HG03565 (cell line): ENCODE measurements around the gene YWHAQ.

Experiments
- ATAC-seq: cut with Tn5 transposase; IDR thresholded peaks from one replicate; pipeline ENCODE4 v1.9.1; 2021; ENCODE audit warnings: mild to moderate bottlenecking, moderate library complexity; ENCODE audit not compliant: unreplicated experiment

The YWHAQ gene

DNA sequence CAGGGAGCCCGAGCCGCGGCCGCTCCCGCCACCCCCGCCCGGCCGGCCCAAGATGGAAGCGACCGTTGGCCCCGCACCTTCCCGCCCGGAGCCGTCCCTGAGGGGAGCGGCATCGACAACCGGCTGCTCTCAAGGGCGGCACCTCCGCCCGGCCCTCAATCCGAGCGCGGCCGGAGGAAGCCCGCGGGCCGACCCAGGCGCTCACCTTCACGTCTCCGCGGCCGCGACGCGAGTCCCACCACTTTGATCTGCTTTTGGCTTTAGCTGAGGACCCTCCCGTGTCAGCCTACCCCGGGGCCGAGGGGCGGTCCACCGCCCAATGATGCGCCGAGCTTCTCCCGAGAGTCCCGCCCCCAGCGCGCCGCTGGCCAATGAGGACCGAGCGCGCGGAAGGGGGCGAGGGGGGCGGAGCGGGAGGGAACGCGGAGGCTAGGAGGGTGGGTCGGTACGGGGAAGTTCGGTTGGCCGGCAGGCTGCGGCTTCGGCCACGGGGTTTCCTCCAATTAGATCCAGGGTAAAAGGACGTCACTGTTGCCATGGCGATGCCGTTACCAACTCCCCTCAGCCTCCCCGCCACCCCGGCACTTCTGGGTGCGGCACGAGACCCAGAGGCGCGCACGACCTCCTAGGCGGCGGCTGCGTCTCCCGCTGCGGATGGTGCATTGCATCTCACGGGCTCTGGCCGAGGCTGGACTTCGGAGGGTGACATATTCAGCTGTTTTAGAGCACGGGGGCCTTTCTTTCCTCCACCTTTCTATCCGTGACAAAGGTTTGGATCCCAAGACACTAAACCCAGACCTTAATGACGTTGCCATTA, at the start of gene YWHAQ:
YWHAQ (minus strand) TSS at position 262 of the 817 bp plus-strand sequence. CDS start 545 bp downstream, outside the sequence.
- ATAC-seq, result peak; percentile 86

- no peak for ATAC-seq
Observed at GRCh38 chr2:9680082-9680481, 49.3 kb upstream of the YWHAQ start.

DNA sequence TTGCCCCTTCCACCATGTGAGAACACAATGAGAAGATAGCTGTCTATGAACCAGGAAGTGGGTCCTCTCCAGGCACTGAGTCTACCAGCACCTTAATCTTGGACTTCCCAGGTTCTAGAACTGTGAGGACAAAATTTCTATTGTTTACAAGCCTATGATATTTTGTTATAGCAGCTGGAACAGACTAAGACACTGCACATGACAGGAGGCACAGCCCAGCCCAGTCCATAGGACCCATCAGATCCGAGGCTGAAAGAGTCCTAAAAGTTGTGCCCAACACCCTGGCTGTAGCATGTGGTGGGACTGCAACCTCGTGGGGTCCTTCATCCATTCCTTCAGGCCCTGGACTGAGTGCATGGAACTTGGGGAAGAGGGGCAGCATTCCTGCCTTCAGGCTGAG, 48.4 kb upstream of the YWHAQ start:
- ATAC-seq, result no peak

DNA sequence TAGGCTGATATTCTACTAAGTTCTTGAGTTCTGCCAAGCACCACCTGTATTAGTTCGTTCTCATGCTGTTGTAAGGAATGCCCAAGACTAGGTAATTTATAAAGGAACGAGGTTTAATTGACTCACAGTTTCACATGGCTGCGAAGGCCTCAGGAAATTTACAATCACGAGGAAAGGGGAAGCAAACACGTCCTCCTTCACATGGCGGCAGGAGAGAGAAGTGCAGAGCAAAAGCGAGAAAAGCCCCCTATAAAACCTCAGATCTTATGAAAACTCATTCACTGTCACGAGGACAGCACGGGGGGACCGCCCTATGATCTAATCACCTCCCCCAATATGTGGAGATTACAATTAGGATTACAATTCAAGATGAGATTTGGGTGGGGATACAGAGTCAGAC, 47.7 kb upstream of the YWHAQ start:
- no peak for ATAC-seq

DNA sequence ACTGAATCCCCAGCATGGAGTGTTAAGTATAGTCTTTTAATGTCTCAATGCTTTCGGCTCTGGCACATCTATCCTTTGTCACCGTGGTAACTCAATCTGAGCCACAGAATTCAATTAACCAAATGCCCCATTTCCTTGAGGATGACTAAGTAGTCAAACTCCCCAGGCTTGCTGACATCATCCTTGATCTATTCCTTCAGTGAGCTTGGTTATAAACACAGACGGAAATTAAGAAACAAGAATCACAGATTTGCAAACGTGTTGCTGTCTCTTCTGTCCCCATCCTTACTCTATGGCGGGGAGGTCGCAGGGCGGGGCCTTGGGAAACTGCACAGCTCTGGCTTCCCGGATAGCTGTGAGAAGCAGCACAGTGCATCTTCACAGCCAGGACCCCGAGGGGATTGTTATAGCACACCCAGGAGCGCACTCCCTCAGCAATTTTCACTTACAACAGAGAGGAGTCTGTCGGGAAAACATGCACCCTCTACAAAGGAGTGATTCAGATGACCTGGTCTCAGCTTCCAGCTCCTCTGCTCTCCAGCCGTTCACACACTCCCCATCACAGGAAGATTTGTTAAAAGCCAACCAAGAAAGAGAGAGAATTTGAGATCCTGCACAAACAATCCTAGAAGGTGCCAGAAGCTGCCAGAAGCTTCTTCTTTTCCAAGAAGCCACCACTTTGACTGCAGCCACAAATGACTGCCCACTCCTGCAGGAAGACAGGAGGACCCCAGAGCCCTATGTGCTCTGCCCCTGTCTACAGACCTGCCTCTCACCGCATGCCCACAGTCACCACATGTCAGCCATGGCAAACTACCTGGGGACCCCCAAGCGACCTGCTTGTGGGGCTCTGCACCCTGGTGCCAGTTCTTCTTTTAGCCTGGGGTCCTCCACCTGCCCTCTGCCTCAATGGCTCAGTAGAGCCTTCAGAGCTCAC, 44.9 kb upstream of the YWHAQ start:
- ATAC-seq, result no peak

DNA sequence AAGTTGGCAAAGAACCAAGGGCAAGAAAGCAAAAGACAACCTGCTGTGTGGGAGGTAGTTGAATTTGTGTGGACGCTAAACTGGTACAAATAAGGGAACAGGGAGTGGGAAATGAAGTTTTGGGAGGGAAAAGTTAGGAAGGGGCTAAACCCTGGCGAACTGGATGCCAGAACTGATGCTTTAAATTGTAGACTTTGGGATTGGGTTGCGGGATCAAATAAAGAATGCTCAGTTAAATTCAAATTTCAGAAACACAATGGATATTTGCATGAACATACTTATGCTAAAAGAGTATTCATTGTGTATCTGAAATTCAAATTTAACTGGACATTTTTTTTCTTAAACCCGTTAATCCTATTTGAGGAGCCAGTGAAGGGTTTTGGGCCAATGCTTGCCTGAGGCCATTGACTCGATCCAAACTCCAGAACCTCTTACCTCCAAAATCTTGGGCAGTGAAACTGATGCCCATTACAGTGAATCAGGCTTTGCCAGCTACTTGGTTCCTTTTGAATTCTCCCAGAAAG, 44.2 kb upstream of the YWHAQ start:
- ATAC-seq, result no peak

- ATAC-seq, result no peak
Observed at GRCh38 chr2:9673914-9674481, 43.2 kb upstream of the YWHAQ start.

- no peak for ATAC-seq
Observed at GRCh38 chr2:9668687-9669345, 38.0 kb upstream of the YWHAQ start.

DNA sequence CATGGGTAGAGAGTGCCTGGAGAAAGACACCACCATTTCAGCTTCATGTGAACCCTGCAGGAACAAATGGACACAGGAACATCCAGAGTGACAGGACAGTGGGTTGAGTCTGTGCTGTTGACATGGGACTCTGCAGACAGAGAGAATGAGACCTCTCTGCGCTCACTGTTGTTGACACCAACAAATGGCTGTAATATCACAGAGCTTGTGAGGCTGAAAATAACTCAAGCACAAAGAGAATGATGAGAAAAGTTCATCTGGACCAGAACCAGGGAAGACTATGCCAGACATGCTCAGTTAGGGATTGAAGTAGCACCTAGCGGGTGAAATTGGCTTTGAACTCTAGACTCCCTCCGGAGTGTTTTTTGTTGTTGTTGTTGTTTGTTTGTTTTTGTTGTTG, 37.0 kb upstream of the YWHAQ start:
- no peak for ATAC-seq

DNA sequence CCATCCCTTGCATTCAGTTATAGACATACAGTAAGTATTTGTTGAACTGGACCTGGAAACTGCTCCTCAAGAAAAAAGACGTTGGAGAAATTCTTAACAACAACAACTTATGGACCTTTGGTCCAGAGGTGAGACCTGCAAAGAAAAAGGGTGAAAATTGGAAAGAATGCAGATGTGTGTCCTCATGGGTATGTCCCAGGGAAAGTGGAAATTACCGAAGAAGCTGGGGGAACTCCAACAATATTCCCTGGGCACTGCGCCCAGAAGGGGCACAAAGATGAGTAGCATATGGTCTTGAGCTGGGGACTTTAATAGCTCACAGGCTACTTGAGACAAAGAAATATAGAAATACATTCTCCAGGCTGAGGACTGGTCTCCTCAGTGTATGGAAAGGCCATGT, 35.5 kb upstream of the YWHAQ start:
- no peak for ATAC-seq

GRCh38 chr2:9665898-9666297, 35.1 kb upstream of the YWHAQ start:
- no peak for ATAC-seq

DNA sequence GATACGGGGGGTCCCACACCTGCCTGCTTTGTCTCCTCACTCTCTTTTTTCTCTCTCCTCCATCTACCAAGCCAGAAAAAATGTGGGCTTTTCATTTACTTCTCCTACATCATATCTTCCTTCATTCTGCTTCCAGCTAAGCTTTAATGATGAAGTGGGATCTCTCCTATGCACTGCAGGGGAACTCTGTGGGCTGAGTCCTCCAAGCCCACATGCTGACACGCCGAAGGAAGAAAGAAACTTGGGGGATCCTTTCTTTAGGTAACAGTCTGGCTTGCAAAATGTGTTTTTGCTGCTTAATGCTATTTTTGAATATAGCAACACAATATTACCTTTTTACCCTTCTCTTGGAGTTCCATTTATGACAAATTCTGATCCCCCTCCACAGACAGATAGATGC, 33.6 kb upstream of the YWHAQ start:
- ATAC-seq, result no peak

DNA sequence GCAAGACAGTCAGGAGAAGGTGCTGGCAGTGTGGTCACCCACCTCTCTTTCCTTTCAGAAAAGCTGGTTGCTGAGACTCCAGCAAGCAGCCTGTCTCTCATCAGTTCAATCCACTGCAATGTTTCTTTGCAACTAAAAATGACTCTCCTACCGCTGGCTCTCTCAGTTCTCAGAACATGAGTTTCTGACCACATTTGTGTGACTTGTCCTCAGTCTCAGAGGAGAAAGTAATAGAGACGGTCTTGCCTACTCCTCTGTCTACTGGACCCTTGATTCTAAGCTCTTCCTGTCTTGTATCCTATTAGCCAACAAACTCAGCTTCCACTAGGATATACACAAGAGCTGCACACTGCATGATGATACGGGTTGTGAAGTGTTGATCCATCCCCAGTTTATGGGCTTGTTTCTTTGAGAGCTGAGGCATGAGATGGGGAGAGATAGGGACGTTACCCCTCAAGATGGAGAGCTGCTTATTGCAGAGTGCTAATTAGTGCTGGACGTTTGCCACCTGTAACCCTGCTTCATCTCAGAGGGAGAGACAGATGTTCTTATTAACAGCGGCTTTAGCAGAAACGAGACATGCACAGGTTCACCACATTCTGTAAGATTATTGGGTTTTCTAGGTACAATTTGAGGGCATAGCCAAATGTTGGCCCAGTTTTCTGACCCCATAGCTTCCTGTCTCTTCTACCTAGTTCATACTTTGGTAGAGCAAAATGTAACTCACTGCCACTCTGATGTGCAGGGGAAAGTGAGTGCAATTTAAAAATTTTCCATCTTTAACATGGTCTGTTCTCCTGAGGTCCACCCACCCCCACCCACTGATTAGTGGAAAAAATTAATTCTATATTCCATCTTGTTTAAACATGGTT, 32.4 kb upstream of the YWHAQ start:
- ATAC-seq, result peak; percentile 72

DNA sequence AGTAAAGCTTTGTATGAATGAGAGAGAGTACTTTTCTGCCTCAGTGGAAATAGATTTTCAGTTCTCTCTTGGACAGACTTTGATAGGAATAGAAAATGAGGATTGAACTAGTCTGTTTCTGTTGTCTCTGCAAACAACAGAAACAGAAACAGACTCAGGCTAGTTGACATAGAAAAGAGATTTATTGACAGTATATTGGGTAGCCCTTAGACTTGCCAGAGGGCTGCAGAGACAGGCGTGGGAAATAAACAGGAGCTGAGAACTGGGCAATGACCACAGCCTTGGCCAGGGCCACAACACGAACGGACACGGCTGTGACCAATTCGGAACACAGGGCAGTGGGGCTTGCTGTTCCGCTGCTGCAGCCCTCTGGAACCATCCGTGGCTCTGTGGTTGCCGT, 30.5 kb upstream of the YWHAQ start:
- no peak for ATAC-seq

- ATAC-seq, result no peak
Observed at GRCh38 chr2:9660781-9661180, 30.0 kb upstream of the YWHAQ start.

- ATAC-seq, result no peak
Observed at GRCh38 chr2:9660154-9660553, 29.4 kb upstream of the YWHAQ start.

GRCh38 chr2:9658972-9659371, 28.2 kb upstream of the YWHAQ start:
- ATAC-seq, result no peak

DNA sequence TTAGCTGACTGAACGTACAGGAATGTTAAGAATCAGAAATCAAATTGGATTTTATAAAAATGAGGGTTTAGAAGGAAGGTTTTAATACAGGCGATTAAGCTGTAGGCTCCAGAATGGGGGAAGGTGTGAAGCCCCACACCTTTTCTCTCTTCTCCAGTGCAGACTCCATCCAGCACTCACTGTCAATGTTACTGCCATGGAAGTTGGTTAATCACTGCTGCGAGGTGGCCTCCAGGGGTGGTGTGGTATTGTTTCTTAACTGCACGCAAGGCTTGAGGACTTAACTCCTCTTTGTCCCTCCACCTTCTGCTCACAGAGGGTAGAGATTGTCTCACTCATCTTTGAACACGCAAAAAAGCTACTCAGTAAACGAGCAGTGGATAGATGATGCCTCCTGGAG, 26.9 kb upstream of the YWHAQ start:
- ATAC-seq, result no peak

DNA sequence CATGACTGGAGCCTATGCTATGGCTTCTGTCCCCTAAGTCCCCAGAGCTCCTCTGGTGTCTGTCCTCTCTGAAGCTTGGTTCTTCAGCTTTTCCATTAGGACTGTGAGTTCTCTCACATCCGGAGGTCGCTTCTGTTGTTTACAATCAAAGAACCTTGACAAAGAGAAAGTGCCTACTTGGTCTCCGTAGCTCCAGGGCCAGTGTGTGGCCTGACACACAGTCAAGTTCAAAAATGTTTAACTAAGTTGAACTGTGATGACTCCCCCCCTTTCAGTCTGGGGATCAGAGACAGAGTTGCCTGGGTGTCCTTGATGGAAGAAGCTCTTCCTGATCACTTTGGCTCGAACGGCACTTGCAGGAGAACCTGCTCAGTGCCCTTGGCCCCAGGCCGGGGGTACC, 26.3 kb upstream of the YWHAQ start:
- no peak for ATAC-seq

GRCh38 chr2:9656270-9656766, 25.5 kb upstream of the YWHAQ start:
- peak; percentile 78 for ATAC-seq
